Stimulated activated naive CD4-positive, alpha-beta T cell (primary cell): ENCODE measurements around the gene ZNF496.
"Not testable (repeated sequence)": the region's sequence is repeated elsewhere in the genome, so short reads cannot be mapped to it uniquely, and the experiment has no call there.

Experiments used
- DNase-seq, 6 experiments: peaks; one replicate each; lab custom pipeline; 2025; lab: John Stamatoyannopoulos, UW

ZNF496 gene

GRCh38 chr1:247331525-247332214 is at the start of gene ZNF496:
TSS of gene ZNF496 (minus strand) at chr1:247331867. CDS start at chr1:247329578, 2,289 bp downstream.
- DNase-seq = peak; percentile 12 to 66 (median 39)

GRCh38 chr1:247378334-247379073 is 46.8 kb upstream of the ZNF496 start:
- no peak for DNase-seq

DNA sequence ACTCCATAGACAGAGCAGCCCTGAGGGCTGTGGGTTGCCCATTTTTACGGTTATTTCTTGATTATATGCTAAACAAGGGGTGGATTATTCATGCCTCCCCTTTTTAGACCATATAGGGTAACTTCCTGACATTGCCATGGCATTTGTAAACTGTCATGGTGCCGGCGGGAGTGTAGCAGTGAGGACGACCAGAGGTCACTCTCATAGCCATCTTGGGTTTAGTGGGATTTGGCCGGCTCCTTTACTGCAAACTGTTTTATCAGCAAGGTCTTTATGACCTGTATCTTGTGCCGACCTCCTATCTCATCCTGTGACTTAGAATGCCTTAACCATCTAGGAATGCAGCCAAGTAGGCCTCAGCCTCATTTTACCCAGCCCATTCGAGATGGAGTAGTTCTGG is 46.0 kb upstream of the ZNF496 start:
- DNase-seq = not testable (repeated sequence)

DNA sequence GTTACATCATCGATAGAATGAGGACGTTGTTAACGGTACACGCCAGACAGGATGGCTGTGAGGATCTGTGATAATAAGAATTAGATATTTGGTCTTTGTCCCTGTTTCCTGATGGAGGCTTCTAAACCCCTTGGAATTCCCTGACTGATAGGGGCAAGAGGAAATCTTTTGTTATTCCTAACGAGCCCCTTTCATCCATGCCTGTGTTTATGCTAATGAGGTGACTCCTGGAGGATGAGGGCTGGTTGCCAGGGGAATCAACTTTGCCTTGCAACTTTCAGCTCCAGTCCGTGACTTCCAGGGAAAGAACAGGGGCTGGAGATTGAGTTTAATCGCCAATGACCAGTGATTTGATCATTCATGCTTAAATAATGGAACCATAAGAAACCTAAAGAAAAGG is 45.0 kb upstream of the ZNF496 start:
- DNase-seq = no peak

- no peak for DNase-seq
Measured at GRCh38 chr1:247375747-247376146, 44.1 kb upstream of the ZNF496 start.

GRCh38 chr1:247374651-247375334 is 43.1 kb upstream of the ZNF496 start:
- not testable (repeated sequence) for DNase-seq

DNA sequence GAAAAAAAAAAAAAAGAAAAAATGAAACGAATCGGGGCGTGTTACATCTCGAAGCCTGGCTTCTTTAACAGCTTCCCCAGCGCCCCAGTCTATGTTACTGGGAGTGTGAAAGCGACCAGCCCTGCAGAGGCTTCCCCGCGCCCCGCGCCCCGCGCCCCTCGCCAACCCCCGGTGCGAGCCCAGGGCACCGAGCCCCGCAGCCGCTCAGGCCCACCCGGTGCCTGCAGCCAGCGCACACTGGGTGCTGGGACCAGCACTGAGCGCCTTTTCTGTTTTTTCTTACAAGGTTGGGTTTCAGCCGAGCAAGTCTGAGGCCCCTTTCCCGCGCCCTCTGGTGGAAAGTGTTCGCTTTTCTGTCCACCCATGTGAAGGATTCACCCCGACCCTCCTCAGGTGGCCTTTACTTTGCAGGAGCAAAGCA is 42.1 kb upstream of the ZNF496 start:
- DNase-seq = peak; percentile 21 to 68 (median 37)

DNA sequence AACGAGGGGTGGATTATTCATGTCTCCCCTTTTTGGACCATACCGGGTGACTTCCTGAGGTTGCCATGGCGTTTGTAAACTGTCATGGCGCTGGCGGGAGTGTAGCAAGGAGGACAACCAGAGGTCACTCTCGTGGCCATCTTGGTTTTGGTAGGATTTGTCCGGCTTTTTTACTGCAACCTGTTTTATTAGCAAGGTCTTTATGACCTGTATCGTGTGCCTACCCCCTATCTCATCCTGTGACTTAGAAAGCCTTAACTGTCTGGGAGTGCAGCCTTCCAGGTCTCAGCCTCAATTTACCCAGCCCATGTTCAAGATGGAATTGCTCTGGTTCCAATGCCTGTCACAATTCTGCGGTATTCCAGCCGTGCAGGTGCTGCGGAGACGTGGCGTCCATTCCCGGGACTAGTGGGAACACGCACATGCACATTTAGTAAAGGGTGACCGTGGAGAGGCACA is 40.2 kb upstream of the ZNF496 start:
- DNase-seq = no peak

DNA sequence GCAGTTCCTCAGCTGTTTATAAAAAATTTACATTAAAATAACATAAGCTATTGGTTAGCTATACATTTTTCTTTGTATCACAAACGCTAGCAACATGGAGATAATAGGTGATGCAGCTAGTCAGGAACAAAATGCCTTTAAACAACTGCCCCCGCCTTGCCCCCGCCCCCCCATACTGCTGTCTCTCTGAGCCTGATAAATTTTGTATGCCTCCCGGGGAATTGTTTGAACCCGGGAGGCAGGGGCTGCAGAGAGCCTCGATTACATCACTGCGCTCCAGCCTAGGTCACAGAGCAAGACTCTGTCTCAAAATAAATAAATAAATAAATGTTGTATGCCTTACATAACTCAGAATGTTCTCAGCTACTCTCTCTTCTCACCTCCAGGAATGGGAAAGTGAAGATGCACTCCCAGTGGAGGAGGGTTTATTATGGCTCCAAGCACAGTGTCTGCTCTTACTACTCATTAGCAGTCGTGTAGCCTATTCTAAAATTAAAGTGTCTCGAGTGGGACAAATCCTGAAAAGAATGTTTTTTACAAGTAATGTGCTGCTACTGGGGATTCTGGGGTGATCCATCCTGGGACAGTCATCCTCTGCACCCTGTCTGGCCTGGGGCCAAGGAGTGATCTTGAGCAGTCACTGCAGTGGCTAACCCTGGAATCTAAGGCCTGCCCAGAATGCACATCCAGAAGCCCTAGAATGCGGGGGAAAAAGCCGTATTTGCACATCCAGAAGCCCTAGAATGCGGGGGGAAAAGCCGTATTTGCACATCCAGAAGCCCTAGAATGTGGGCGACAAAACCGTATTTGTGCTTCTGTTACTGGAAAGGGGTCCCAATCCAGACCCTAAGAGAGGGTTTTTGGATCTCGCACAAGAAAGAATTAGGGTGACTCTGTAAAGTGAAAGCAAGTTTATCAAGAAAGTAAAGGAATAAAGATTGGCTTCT is 39.4 kb upstream of the ZNF496 start:
- peak in 1 of 6 experiments; percentile 2 for DNase-seq

GRCh38 chr1:247368490-247369145 is 37.0 kb upstream of the ZNF496 start:
- DNase-seq = no peak

DNA sequence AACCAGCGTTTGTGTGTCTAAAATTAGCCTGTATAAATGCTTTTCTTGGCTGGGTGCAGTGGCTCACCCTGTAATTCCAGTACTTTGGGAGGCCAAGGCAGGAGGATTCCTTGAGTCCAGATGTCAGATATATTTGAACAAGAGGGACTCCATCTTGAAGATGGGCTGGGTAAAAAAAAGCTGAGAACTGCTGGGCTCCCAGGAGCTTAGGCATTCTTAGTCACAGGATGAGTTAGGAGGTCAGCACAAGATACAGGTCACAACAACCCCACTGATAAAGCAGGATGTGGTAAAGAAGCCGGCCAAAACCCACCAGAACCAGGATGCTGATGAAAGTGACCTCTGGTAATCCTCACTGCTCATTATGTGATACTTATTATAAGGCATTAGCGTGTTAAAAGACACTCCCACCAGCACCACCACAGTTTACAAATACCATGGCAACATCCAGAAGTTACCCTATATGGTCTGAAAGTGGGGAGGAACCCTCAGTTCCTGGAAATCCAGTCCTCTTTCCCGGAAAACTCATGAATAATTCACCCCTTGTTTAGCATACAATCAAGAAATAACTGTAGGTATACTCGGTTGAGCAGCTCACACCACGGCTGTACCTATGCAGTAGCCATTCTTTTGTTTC is 36.2 kb upstream of the ZNF496 start:
- no peak for DNase-seq

GRCh38 chr1:247366926-247367645 is 35.4 kb upstream of the ZNF496 start:
- no peak for DNase-seq

DNA sequence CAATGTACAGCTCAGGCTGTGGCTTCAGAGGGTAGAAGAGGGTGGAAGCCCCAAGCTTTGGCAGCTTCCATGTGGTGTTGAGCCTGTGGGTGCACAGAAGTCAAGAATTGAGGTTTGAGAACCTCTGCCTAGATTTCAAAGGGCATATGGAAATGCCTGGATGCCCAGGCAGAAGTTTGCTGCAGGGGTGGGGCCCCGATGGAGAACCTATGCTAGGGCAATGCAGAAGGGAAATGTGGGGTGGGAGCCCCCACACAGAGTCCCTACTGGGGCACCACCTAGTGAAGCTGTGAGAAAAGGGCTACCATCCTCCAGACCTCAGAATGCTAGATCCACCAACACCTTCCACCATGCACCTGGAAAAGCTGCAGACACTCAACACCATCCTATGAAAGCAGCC is 34.7 kb upstream of the ZNF496 start:
- DNase-seq = not testable (repeated sequence)

GRCh38 chr1:247365023-247365422 is 33.4 kb upstream of the ZNF496 start:
- no peak for DNase-seq

- not testable (repeated sequence) for DNase-seq
Measured at GRCh38 chr1:247363000-247363399, 31.3 kb upstream of the ZNF496 start.

DNA sequence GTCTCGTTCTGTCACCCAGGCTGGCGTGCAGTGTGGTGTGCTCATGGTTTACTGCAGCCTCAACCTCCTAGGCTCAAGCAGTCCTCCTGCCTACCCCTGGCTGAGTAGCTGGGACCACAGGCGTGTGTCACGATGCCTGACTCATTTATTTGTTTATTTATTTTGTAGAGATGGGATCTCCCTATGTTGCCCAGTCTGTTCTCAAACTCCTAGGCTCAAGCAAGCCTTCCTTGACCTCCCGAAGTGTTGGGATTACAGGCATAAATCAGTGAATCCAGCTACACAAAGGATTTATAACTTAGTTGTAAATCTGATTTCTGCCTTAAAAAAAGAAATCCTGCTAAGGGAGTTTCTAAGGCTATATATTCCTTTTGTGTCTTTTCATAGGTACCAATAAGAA is 30.5 kb upstream of the ZNF496 start:
- DNase-seq = no peak

DNA sequence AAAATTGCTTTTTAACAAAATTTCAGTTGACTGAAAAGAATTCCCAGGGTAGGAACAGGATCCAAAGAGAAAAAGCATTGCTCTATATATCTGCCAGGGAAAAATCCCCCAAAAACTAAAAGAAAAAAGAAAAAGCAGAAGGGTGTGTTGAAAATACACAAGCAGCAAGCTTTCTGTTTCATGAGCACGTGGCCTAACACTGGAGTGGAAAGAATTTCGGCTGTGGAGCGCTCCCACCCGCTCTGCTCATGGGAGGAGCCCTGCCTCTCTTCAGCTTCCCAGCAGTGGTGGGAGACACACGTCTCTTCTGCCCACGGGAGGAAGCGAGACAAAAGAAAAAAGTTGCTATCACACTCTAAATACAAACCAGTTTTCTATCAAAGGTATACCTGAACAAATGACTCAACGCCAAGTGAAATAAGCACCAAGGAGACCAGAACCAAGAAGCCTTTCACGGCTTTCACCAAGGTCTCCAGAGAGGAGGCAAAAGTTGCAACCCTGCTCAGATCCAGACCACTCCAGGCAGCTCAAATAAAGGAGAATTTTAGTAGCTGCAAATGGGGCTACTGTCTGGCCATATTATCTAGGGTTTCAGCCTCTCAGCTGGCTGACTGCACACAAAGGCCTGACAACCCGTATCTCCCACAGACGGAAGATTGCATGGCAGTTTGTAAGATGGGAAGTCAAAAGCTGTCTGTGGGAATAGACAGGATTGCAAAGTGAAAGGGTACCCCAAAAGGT is 29.5 kb upstream of the ZNF496 start:
- peak in 1 of 6 experiments; percentile 5 for DNase-seq

DNA sequence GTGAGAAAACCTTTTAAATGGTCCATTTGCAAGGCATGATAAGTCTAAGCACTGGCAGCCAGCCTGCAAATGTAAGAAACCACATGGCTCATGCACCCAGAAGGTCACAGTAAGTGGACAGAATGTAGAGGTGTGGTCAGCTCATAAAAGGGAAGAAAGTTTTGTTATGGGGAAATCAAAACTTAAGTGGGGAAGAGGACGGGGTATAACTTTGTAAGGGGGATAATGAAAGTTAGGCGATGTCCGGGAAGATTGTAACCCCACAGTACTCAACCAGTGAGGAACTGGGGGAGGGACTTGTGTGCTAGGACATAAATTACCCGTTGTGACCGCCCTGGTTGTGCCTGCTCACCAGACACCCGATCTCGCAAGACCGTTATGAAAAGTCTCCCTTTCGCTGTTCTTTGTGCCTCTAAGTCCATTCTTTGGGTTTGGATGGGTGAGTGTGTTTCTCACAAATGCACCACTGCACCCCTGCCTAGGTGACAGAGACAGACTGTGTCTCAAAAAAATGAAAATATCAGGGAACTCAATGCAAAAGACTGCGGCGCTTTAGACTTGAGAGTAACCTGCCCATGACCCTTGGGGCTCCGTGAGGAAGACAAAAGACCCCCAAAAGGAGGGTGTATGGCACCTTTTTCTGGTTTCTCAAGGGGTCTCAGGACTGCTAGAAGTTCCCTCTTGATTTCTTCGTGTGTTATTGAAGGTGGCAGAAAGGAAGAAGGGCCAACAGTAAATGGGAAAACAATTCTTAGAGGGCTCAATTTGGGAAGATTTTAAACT is 28.6 kb upstream of the ZNF496 start:
- no peak for DNase-seq
